Mammary epithelial cell (primary cell): ENCODE data around the gene MEGF10.

Experiments used
- EZH2 ChIP-seq: IDR thresholded peaks from 2 replicates; pipeline ENCODE4 v1.6.1; 2012; ENCODE audit warnings: low read length, inconsistent platforms, borderline replicate concordance
- TF ChIP-seq, protein P1 (sequence below), 2 donors: IDR thresholded peaks in 1 of 2; conservative IDR thresholded peaks in 1 of 2; 2 replicates each; pipeline ENCODE4 v1.5.1; 2011 to 2012; ENCODE audit warnings: inconsistent platforms in 2 of 2, low read length in 2 of 2, mild to moderate bottlenecking in 2 of 2, control low read depth in 1 of 2, low read depth in 1 of 2; ENCODE audit not compliant: insufficient read depth in 1 of 2; ENCODE audit errors: extremely low read depth in 1 of 2

- TF ChIP-seq, protein P1, sequence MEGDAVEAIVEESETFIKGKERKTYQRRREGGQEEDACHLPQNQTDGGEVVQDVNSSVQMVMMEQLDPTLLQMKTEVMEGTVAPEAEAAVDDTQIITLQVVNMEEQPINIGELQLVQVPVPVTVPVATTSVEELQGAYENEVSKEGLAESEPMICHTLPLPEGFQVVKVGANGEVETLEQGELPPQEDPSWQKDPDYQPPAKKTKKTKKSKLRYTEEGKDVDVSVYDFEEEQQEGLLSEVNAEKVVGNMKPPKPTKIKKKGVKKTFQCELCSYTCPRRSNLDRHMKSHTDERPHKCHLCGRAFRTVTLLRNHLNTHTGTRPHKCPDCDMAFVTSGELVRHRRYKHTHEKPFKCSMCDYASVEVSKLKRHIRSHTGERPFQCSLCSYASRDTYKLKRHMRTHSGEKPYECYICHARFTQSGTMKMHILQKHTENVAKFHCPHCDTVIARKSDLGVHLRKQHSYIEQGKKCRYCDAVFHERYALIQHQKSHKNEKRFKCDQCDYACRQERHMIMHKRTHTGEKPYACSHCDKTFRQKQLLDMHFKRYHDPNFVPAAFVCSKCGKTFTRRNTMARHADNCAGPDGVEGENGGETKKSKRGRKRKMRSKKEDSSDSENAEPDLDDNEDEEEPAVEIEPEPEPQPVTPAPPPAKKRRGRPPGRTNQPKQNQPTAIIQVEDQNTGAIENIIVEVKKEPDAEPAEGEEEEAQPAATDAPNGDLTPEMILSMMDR (conservative IDR thresholded peaks at IDR 0.05 in 1 of 2, IDR thresholded peaks at IDR 0.05 in 1 of 2; ENCODE audit: extremely low read depth in 1 of 2, insufficient read depth in 1 of 2, low read depth in 1 of 2, low read length in 2 of 2) = peak; percentile 17 to 19
- no peak for TF ChIP-seq EZH2
These were observed 83.4 kb downstream of the MEGF10 start for GRCh38 chr5:127373858-127374491.
